ENCODE measurements around the gene ARSJ.

Gene ARSJ

DNA sequence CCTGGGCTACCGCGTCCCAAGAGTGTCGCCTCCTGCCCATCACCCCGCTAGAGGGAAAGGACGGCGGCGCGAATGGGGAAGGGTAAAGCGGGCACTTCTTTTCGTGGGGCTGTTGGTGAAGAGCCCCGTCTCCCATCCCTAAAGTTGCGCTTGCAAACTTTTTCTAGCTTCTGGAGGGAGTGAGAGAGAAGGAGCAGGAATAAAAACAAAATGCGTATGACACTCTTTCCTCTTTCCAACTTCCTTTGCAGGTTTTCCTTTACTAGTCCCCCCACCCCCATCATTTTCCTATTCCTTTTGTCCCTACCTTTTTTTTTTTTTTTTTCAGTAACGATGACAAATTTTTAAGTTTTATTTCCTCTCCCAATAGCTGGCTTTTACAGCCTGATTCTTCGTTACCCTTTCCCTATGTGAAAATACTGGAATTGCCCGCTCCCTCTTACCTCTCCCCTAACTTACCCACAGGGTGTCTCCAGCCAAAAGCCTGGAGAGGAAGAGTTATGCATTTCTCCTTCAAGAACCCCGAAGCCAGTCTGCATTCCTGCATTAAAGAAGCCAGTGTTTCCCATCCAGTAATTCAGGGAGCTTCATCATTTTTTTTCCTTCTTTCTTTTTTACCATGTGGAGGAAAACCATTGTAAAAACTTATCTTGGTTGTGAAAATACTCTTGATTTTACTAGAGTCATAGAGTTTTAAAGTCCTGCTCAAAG, 613 bp upstream of the ARSJ start:
- TF ChIP-seq, protein P1, sequence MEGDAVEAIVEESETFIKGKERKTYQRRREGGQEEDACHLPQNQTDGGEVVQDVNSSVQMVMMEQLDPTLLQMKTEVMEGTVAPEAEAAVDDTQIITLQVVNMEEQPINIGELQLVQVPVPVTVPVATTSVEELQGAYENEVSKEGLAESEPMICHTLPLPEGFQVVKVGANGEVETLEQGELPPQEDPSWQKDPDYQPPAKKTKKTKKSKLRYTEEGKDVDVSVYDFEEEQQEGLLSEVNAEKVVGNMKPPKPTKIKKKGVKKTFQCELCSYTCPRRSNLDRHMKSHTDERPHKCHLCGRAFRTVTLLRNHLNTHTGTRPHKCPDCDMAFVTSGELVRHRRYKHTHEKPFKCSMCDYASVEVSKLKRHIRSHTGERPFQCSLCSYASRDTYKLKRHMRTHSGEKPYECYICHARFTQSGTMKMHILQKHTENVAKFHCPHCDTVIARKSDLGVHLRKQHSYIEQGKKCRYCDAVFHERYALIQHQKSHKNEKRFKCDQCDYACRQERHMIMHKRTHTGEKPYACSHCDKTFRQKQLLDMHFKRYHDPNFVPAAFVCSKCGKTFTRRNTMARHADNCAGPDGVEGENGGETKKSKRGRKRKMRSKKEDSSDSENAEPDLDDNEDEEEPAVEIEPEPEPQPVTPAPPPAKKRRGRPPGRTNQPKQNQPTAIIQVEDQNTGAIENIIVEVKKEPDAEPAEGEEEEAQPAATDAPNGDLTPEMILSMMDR (IDR thresholded peaks at IDR 0.05; ENCODE audit: low read depth, low read length), result no peak
- peaks cover 13% of the 10 kb centered on the region for H3K27me3 ChIP-seq (ENCODE audit: insufficient read depth, low read depth, severe bottlenecking)
- no peaks in the 10 kb centered on the region for H3K36me3 ChIP-seq
- no peaks in the 10 kb centered on the region for H3K9me3 ChIP-seq (ENCODE audit: severe bottlenecking)
- H3K27ac ChIP-seq, result no peak overlapping the region
- no peak for DNase-seq
- peak overlapping the region; percentile 49 for H3K4me3 ChIP-seq (ENCODE audit: low read depth, low read length)

DNA sequence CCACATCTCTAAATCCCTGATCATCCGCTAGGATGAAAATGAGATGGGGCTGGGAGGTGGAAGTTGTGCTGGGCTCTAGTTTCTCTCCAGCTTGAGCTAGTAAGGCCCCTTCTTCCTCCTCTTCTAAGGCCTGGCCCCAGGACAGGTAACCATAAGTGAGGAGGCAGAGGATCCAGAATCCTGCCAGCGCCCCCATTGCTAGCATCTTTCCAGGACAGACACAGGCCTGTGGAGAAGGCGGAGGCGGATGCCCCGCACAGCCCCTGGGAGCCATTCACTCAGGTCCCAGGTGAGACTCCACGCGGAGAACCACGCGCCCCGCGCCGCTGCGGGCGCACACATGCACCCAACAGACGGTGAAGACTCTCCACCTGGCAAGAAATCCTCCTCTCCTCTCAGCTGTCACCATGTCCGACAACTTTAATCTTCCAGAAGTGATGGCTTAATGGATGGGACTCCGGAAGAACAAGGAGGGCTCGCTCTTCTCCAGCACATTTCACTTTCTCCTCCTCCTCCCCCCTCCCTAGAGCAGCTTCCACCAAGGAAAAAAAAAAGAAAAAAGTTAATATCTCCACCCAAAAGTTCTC, 793 bp downstream of the ARSJ start:
- Histone ChIP-seq H3K27me3 (ENCODE audit: insufficient read depth, low read depth, severe bottlenecking) (peaks cover 13% of the 10 kb centered on the region), H3K4me3 (ENCODE audit: low read depth, low read length) (peak overlapping the region; percentile 49), H3K9me3 (ENCODE audit: severe bottlenecking) (peaks cover 4% of the 10 kb centered on the region), H3K36me3 (no peaks in the 10 kb centered on the region), H3K27ac (no peak overlapping the region)
- DNase-seq, result peak; percentile 30
- TF ChIP-seq, protein P1 (IDR thresholded peaks at IDR 0.05; ENCODE audit: low read depth, low read length), result no peak

DNA sequence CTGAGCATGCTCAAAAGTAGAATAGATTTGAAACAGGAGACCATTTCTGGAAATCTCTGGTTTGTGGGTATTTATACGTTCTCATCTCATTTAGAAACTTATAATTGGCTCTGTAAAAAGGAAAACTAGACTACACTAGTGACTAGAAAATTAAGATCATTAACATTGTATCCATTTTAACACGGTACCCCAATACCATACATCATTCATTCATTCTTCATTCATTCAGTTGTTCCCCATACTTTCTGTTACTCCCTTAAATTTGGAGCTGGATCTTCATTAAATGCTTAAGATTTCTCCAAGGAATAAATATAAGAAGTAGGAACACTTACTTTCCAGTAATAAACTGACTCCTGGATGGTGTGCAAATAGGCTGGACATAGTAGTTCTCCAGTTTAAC, 1.3 kb downstream of the ARSJ start:
- no peaks in the 10 kb centered on the region for H3K36me3 ChIP-seq
- H3K4me3 ChIP-seq (ENCODE audit: low read depth, low read length), result no peak overlapping the region
- no peak overlapping the region for H3K27ac ChIP-seq
- TF ChIP-seq, protein P1 (IDR thresholded peaks at IDR 0.05; ENCODE audit: low read depth, low read length), result no peak
- peaks cover 13% of the 10 kb centered on the region for H3K27me3 ChIP-seq (ENCODE audit: insufficient read depth, low read depth, severe bottlenecking)
- H3K9me3 ChIP-seq (ENCODE audit: severe bottlenecking), result peaks cover 4% of the 10 kb centered on the region
- DNase-seq, result no peak

DNA sequence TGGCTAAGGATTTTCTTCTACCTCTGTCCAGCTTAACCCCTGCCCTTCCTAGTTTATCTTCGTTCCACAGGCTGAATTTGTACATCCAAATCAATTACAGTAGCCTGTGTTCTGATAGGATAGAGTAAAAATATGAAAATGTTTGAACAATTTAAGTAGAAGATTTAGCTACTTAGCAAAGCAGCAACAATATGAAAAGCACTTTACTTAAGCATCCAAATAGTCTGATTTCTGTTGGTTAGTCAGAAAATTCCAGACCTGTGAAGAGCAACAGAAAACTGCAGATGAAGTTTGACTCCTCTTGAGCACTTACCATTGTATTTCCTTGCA, 2.0 kb downstream of the ARSJ start:
- DNase-seq, result no peak
- H3K27me3 ChIP-seq (ENCODE audit: insufficient read depth, low read depth, severe bottlenecking), result peaks cover 13% of the 10 kb centered on the region
- no peak overlapping the region for H3K27ac ChIP-seq
- no peak overlapping the region for H3K4me3 ChIP-seq (ENCODE audit: low read depth, low read length)
- H3K36me3 ChIP-seq, result no peaks in the 10 kb centered on the region
- peaks cover 4% of the 10 kb centered on the region for H3K9me3 ChIP-seq (ENCODE audit: severe bottlenecking)
- TF ChIP-seq, protein P1 (IDR thresholded peaks at IDR 0.05; ENCODE audit: low read depth, low read length), result no peak

DNA sequence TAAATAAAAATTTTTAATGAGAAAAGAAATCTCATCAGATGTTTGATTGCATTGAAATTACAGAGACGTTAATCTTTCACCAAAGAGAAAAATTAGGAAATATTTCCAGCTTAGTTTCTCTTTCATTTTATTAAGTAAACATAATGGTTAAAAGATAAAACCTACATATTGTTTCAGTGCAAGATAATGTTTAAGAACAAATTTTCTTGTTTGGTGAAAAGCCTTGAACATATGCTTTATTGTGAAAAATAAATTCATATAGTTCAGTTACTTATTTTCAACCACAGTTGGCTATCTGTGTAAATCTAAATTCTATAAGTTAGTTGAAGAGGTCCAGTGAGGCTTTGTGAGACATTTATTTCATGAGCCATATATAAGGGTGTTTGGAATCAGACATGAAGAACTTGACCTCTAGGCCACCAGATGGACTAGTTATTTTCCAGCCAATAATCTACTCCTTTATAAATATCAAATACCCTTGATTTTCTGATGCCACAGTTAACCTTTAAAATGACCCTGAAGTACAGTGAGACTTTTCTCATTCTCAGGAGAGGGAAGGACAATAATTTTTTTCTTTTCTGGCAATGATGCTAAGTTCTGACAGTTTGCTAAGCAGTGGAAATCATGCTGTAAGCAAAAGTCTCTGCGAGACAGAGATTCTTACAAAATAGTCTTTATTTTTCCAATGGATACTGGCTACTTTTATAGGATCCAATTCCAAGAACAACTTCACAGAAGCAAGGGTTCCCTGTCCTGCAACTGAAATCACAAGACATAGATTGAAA, 2.5 kb downstream of the ARSJ start:
- H3K9me3 ChIP-seq (ENCODE audit: severe bottlenecking), result peaks cover 4% of the 10 kb centered on the region
- H3K36me3 ChIP-seq, result no peaks in the 10 kb centered on the region
- no peak overlapping the region for H3K27ac ChIP-seq
- TF ChIP-seq, protein P1 (IDR thresholded peaks at IDR 0.05; ENCODE audit: low read depth, low read length), result no peak
- no peak overlapping the region for H3K4me3 ChIP-seq (ENCODE audit: low read depth, low read length)
- DNase-seq, result no peak
- H3K27me3 ChIP-seq (ENCODE audit: insufficient read depth, low read depth, severe bottlenecking), result peaks cover 13% of the 10 kb centered on the region
